Lower leg skin (tissue), 4 donors: ENCODE measurements around the gene ATG12. TPM values are rescaled to one million over a fixed set of nuclear protein-coding genes. Genes with fewer than 3 reads are reported as not detected.
"Not testable (repeated sequence)": the region's sequence is repeated elsewhere in the genome, so short reads cannot be mapped to it uniquely, and the experiment has no call there.

Experiments
- DNase-seq, 2 donors: peaks; one replicate each; pipeline ENCODE4 v3.0.0-alpha.2; 2019; ENCODE audit warnings: low spot score in 2 of 2
- H3K4me3 ChIP-seq: fragments of 200-600 bp; sonication (generic); 2 replicates; pipeline ENCODE4 v1.5.1; 2017; ENCODE audit warnings: mild to moderate bottlenecking, low read depth; ENCODE audit not compliant: poor library complexity, severe bottlenecking
- POLR2A ChIP-seq, 2 donors: fragments of 450-650 bp; IDR thresholded peaks; one replicate each; pipeline ENCODE4 v1.6.1; 2016 to 2017; ENCODE audit warnings: antibody characterized with exemption in 2 of 2, mild to moderate bottlenecking in 1 of 2, moderate library complexity in 1 of 2
- WGBS, 2 donors: methylation state at CpG; one replicate each; pipeline ENCODE4 v1.1.5; 2018; 5-methylcytosine and 5-hydroxymethylcytosine counted together
- intact Hi-C: fragments of 100-400 bp; cut with DNase I; formaldehyde crosslinking; loops from one replicate; pipeline ENCODE4 v1.15.0; 2023; ENCODE audit warnings: low total_unique reads
- total RNA-seq, 4 donors: library from RNA; depleted of rRNA; stranded (reverse); fragments of >200 nt; gene quantifications; one replicate each; pipeline ENCODE4 v1.1.0, GENCODE V29; 2016
- TF ChIP-seq, protein P1 (sequence below), 3 donors: fragments of 450-650 bp; IDR thresholded peaks; one replicate each; pipeline ENCODE4 v1.5.1; 2016; ENCODE audit warnings: antibody characterized with exemption in 3 of 3, mild to moderate bottlenecking in 3 of 3, moderate library complexity in 2 of 3

Gene ATG12
- total RNA-seq, result 10 to 100 TPM; 29.7 to 52.7 (median 34.8) TPM

DNA sequence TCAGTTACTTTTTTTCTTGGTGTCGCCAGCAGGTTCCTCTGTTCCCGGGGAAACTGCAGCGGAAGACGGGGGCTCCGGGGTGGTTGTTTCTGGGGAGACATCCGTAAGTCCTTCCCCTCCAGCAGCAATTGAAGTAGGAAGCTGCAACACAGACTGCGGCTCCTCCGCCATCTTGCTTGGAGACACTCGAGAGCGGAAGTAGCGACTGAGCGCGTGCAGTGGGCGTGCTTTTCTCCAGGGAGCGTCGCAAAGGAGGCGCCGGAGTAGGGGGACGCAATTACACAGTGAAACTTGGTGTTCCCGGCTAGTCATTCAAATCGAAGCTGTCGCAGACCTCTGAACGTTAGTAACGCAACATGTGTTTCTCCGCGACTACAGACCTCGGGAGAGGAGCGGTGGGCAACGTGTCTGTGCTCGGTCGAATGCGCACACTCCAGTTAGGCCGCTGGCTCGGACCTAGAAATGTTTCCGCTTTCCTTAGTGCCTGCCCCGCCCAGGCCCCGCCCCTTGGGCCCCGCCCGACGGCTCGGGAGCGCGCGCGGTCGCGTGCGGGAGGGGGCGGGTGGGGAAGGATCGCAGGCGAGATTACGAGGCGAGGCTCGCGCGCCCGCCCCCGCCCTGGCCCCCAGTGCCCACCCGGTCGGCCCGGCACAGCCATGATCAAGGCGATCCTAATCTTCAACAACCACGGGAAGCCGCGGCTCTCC, at the start of gene ATG12, which contains the start of gene AP3S1:
TSS of gene ATG12 (minus strand) at position 184 of the 707 bp plus-strand sequence. CDS start at position 171, 13 bp downstream.
TSS of gene AP3S1 (plus strand) at position 554 of the 707 bp plus-strand sequence. CDS start at position 657, 103 bp downstream.
- DNase-seq, result peak; percentile 92 to 98
- intact Hi-C loops, result no loop called here
- TF ChIP-seq, protein P1, sequence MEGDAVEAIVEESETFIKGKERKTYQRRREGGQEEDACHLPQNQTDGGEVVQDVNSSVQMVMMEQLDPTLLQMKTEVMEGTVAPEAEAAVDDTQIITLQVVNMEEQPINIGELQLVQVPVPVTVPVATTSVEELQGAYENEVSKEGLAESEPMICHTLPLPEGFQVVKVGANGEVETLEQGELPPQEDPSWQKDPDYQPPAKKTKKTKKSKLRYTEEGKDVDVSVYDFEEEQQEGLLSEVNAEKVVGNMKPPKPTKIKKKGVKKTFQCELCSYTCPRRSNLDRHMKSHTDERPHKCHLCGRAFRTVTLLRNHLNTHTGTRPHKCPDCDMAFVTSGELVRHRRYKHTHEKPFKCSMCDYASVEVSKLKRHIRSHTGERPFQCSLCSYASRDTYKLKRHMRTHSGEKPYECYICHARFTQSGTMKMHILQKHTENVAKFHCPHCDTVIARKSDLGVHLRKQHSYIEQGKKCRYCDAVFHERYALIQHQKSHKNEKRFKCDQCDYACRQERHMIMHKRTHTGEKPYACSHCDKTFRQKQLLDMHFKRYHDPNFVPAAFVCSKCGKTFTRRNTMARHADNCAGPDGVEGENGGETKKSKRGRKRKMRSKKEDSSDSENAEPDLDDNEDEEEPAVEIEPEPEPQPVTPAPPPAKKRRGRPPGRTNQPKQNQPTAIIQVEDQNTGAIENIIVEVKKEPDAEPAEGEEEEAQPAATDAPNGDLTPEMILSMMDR (IDR thresholded peaks at IDR 0.05), result no peak
- TF ChIP-seq POLR2A (IDR thresholded peaks at IDR 0.05), result peak in 1 of 2 donors; percentile 83
- H3K4me3 ChIP-seq, result peak within 1 kb of the TSS; percentile 88
- WGBS, 2 donors, result 1 to 16% methylated on average over 34 to 45 of the region's 65 CpGs

DNA sequence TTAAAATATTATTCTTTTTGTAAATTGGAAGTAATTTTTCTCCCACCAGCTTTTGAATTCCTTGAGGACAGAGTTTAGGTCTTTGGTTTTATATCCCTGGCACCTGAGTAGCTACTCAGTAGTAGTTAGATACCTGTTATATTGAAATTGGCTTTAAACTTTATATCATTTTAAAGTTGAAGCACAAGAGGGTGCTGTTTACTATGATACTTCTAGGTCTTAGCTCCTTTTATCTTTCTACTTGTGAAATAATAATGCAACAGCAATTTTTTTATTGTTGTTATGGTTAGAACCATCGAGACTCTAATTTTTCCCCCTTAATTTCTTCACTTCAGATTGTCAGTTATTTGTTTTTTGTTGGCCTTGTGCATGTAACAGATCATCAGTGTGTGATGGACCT, 46.7 kb upstream of the ATG12 start:
- TF ChIP-seq POLR2A (IDR thresholded peaks at IDR 0.05), result no peak
- TF ChIP-seq, protein P1 (IDR thresholded peaks at IDR 0.05), result no peak
- intact Hi-C loops, result loop anchor here (10.0 kb wide), 1 partner anchor 157 kb away; no protein-coding TSS in a partner anchor
- no peak for DNase-seq
- H3K4me3 ChIP-seq, result no peak overlapping the region
- 54% methylated on average over 1 of the region's 1 CpG for WGBS, 2 donors

DNA sequence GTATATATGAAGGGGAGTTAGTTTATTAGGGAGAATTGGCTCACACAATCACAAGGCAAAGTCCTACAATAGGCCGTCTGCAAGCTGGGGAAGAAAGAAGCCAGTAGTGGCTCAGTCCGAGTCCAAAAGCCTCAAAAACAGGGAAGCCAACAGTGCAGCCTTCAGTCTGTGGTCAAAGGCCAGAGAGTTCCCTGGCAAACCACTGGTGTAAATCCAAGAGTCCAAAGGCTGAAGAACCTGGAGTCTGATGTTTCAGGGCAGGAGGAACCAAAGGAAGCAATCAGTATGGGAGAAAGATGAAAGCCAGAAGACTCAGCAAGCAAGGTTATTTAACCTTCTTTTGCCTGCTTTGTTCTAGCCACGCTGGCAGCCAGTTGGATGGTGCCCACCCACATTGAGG, 43.8 kb upstream of the ATG12 start:
- intact Hi-C loops, result loop anchor here (10.0 kb wide), 1 partner anchor 160 kb away; no protein-coding TSS in a partner anchor
- WGBS, 2 donors, result 84 to 89% methylated on average over 3 of the region's 3 CpGs
- DNase-seq, H3K4me3 ChIP-seq: not testable (repeated sequence)

DNA sequence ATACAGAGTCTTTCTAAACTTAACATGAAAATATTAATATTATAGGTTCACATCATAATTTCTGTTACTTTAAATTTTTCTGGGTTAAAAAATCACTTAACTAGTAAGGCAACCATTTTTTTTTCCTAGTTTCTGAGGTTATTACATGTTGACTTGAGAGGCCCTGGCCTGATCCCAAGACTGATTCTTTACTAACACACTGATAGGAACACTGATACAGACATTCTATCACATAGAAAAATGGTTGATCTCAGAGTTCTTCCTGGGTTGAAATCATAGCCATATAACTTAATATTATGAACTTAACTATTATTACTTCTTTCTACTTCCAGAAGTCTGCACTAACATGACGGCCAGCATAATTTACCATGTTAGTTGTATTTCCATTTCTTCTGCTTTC, 43.3 kb upstream of the ATG12 start:
- no peak overlapping the region for H3K4me3 ChIP-seq
- DNase-seq, result no peak
- TF ChIP-seq POLR2A (IDR thresholded peaks at IDR 0.05), result no peak
- TF ChIP-seq, protein P1 (IDR thresholded peaks at IDR 0.05), result no peak
- intact Hi-C loops, result loop anchor here (10.0 kb wide), 1 partner anchor 160 kb away; no protein-coding TSS in a partner anchor
- 97 to 98% methylated on average over 1 of the region's 1 CpG for WGBS, 2 donors

DNA sequence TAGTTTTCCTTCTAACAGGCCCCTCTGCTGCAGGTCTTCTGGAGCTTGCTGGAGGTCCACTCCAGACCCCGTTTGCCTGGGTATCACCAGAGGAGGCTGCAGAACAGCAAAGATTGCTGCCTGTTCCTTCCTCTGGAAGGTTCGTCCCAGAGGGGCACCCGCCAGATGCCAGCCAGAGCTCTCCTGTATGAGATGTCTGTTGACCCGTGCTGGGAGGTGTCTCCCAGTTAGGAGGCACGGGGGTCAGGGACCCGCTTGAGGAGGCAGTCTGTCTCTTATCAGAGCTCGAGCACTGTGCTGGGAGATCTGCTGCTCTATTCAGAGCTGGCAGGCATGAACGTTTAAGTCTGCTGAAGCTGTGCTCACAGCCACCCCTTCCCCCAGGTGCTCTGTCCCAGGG, 41.1 kb upstream of the ATG12 start:
- intact Hi-C loops, result loop anchor here (10.0 kb wide), 1 partner anchor 162 kb away; no protein-coding TSS in a partner anchor
- DNase-seq, result not testable (repeated sequence)
- WGBS, 2 donors, result 93 to 100% methylated on average over 6 to 8 of the region's 8 CpGs

DNA sequence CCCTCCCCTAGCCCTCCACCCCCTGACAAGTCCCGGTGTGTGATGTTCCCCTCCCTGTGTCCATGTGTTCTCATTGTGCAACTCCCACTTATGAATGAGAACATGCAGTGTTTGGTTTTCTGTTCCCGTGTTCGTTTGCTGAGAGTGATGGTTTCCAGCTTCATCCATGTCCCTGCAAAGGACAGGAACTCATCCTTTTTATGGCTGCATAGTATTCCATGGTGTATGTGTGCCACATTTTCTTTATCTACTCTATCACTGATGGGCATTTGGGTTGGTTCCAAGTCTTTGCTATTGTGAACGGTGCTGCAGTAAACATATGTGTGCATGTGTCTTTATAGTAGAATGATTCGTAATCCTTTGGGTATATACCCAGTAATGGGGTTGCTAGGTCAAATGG, 36.0 kb upstream of the ATG12 start:
- DNase-seq, intact Hi-C loops, H3K4me3 ChIP-seq: not testable (repeated sequence)
- WGBS, 2 donors, result 94 to 97% methylated on average over 5 of the region's 5 CpGs

More for the DNA sequence above, 41.1 kb upstream of the ATG12 start:
- H3K4me3 ChIP-seq, result not testable (repeated sequence)

DNA sequence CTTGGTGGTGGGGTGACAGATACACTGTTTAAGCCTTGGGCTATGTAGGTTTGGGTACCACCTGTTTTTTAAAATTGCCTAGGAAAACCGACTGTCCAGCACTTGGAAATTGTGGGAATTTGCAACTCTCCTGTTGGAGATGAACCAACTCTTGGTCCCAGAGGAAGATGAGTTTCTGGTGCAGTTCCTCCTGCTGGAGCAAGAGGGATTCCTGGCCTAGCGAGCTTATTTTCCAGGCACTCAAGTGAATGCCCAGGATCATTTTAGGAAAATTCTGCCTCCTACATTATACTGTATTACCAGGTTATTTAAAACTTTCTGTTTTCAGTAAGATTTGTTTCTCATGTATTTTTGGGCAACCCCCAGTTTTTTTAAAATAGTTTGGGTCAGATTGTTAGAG, 34.1 kb upstream of the ATG12 start:
- 79 to 86% methylated on average over 2 of the region's 2 CpGs for WGBS, 2 donors
- DNase-seq, result no peak
- no peak overlapping the region for H3K4me3 ChIP-seq
- intact Hi-C loops, result no loop called here
- TF ChIP-seq, protein P1 (IDR thresholded peaks at IDR 0.05), result no peak
- no peak for TF ChIP-seq POLR2A (IDR thresholded peaks at IDR 0.05)
